ENCODE measurements around the gene SDK1. TPM values are rescaled to one million over a fixed set of nuclear protein-coding genes. Genes with fewer than 3 reads are reported as not detected.

The SDK1 gene
- total and polyA plus RNA-seq, 10 of the 15 experiments (the other 5 are each of a cell fraction or from before 2014, with no cell fraction given), result 0.14 to 0.33 TPM; not detected in 8

DNA sequence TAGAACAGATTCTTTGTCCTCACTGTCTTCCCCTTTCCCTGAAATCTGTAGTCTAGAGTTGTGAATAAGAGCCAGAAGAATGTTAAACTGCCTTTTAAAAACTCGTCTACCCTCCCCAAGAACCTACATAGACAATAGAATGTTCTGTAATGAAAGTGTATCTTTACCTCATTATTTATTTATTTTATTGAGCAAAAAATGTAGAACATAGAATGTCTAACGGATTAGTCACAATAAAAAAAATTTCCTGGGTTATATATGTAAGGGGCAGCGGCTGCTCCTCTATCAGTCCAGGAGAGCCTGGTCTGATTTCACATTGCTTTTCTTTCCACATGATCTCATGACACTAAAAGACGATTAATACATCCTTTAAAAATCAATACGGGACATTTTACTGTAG lies 135.7 kb downstream of the SDK1 start (continued):
- TF ChIP-seq, protein P1, sequence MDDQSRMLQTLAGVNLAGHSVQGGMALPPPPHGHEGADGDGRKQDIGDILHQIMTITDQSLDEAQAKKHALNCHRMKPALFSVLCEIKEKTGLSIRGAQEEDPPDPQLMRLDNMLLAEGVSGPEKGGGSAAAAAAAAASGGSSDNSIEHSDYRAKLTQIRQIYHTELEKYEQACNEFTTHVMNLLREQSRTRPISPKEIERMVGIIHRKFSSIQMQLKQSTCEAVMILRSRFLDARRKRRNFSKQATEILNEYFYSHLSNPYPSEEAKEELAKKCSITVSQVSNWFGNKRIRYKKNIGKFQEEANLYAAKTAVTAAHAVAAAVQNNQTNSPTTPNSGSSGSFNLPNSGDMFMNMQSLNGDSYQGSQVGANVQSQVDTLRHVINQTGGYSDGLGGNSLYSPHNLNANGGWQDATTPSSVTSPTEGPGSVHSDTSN (IDR thresholded peaks at IDR 0.05; ENCODE audit: insufficient replicate concordance, low read depth, low read length), result no peak

DNA sequence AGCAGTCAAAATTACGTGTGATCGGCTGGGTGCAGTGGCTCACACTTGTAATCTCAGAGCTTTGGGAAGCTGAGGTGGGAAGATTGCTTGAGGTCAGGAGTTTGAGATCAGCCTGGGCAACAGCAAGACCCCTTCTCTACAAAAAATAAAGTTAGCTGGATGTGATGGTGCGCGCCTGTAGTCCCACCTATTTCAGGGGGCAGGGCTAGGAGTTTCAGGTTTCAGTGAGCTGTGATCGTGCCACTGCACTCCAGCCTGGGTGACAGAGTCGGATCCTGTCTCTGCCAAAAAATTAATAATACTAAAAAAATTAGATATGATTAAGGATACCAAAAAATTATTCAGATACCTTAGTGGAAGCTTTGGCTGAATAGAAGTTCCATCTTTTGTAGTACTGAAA lies 136.4 kb downstream of the SDK1 start:
- ATAC-seq, result no peak
- Histone ChIP-seq H3K27me3 (replicated peaks in 1 of 2; ENCODE audit: control insufficient read depth in 2 of 2, insufficient read depth in 2 of 2, low read length in 1 of 2) (no peaks in the 10 kb centered on the region), H3K79me2 (ENCODE audit: control insufficient read depth, insufficient read depth, low read length) (no peaks in the 10 kb centered on the region), H3K27ac (ENCODE audit: control insufficient read depth, insufficient read depth) (no peak overlapping the region), H4K20me1 (ENCODE audit: control insufficient read depth, insufficient read depth) (no peaks in the 10 kb centered on the region), H3K4me1 (ENCODE audit: control insufficient read depth, insufficient read depth, low read length) (no peaks in the 10 kb centered on the region), H3K36me3 (ENCODE audit: control insufficient read depth in 2 of 2, insufficient read depth in 2 of 2, low read length in 1 of 2) (no peaks in the 10 kb centered on the region), H2AFZ (ENCODE audit: control insufficient read depth, low read depth, low read length) (no peak overlapping the region), H3K9ac (ENCODE audit: control insufficient read depth, insufficient read depth, low read length) (no peak overlapping the region), H3K4me2 (ENCODE audit: control insufficient read depth, insufficient read depth) (no peak overlapping the region), H3K9me3 (replicated peaks; ENCODE audit: control insufficient read depth, insufficient read depth, low read length) (no peaks in the 10 kb centered on the region), H3K4me3 (no peak overlapping the region)
- no TSS peak for BruUV-seq (replicated peaks)
- 40% methylated on average over 6 of the region's 6 CpGs for WGBS (ENCODE audit: insufficient coverage, insufficient replicate concordance, low lambda C conversion rate, missing lambda C conversion rate)
- POLR2A ChIA-PET, result no interaction called here
- RAD21 ChIA-PET (ENCODE audit: unreplicated experiment), result no interaction called here
- no peak for FAIRE-seq
- CTCF ChIA-PET, result no interaction called here
- in situ Hi-C loops (cut with MboI) (no loop called here), intact Hi-C loops (cut with micrococcal nuclease; ENCODE audit: unreplicated experiment) (no loop called here)
- no peak for DNase-seq (ENCODE audit: low read depth, low spot score)
- SMC1A ChIA-PET (ENCODE audit: uncharacterized antibody, unreplicated experiment), result no interaction called here
- TF ChIP-seq SUPT20H (IDR thresholded peaks at IDR 0.05; ENCODE audit: borderline replicate concordance, control insufficient read depth, low read depth, low read length), result no peak
- no peak for TF ChIP-seq ZNF207 (IDR thresholded peaks at IDR 0.05; ENCODE audit: borderline replicate concordance)
- TF ChIP-seq SREBF1 (IDR thresholded peaks at IDR 0.05; ENCODE audit: low read length), result no peak
- no peak for TF ChIP-seq NFIC (IDR thresholded peaks at IDR 0.05; ENCODE audit: low read depth, low read length)
- no peak for TF ChIP-seq STAT1 (conservative IDR thresholded peaks at IDR 0.05)
- TF ChIP-seq, protein P2, sequence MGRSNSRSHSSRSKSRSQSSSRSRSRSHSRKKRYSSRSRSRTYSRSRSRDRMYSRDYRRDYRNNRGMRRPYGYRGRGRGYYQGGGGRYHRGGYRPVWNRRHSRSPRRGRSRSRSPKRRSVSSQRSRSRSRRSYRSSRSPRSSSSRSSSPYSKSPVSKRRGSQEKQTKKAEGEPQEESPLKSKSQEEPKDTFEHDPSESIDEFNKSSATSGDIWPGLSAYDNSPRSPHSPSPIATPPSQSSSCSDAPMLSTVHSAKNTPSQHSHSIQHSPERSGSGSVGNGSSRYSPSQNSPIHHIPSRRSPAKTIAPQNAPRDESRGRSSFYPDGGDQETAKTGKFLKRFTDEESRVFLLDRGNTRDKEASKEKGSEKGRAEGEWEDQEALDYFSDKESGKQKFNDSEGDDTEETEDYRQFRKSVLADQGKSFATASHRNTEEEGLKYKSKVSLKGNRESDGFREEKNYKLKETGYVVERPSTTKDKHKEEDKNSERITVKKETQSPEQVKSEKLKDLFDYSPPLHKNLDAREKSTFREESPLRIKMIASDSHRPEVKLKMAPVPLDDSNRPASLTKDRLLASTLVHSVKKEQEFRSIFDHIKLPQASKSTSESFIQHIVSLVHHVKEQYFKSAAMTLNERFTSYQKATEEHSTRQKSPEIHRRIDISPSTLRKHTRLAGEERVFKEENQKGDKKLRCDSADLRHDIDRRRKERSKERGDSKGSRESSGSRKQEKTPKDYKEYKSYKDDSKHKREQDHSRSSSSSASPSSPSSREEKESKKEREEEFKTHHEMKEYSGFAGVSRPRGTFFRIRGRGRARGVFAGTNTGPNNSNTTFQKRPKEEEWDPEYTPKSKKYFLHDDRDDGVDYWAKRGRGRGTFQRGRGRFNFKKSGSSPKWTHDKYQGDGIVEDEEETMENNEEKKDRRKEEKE (IDR thresholded peaks at IDR 0.05), result no peak
- no peak for TF ChIP-seq RUNX3 (IDR thresholded peaks at IDR 0.05; ENCODE audit: low read length)
- TF ChIP-seq SP1 (IDR thresholded peaks at IDR 0.05; ENCODE audit: low read depth, low read length), result no peak
- TF ChIP-seq YBX1 (IDR thresholded peaks at IDR 0.05), result no peak
- no peak for TF ChIP-seq SUZ12 (IDR thresholded peaks at IDR 0.05; ENCODE audit: unreplicated experiment)

Data from GM12878 (cell line).